ENCODE data around the gene METTL13. TPM values are rescaled to one million over a fixed set of nuclear protein-coding genes. Genes with fewer than 3 reads are reported as not detected.

Gene METTL13
- total RNA-seq, 4 donors from 2014 or later = 14.0 to 20.8 (median 18.3) TPM

DNA sequence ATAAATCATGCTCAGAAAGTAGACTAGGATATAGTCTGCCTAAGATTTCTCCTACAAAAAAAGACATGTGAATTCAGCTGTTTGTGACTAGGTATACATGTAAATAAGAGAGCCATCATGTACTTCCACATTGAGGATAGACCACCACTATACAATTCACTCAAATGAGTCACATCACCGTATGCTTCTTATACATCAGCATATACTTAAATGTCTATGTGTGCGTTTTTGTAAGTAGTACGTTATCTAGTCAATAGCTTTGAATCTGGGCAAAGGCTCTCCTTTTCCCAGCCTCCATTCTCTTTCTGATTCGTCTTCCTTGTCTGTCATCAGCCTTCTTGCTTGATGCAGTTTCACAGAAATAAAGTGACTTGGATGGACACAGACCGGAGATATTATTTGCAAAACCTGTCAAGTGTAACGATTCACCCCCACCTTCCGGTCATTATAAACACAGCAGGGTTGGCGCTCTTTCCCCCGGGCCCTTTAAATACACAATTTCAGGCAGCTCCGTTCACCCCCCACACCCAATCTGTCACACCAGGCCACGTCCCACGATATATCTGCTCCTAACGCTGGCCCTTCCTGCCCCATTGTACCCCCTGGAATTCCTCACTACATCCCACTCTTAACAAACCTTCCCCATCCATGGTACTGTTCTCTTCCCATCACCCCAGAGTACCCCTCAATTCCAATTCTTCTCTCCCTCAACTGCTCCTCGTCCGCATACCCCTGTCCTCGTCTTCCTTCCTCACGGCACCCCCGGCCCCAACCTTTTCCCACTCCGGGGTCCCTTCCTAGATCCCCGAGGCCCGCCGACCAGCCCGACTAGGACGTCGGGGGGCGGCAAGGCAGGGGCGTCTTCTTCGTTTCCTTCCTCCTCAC, 40.2 kb upstream of the METTL13 start:
- WGBS, 2 donors = 1 to 2% methylated on average over 28 of the region's 28 CpGs
- intact Hi-C loops (cut with DNase I) = loop anchor here (5.0 kb wide), 1 partner anchor 41 kb away; the partner anchor contains the start of gene METTL13
- no peak for TF ChIP-seq POLR2A (IDR thresholded peaks at IDR 0.05)
- TF ChIP-seq, protein P1, sequence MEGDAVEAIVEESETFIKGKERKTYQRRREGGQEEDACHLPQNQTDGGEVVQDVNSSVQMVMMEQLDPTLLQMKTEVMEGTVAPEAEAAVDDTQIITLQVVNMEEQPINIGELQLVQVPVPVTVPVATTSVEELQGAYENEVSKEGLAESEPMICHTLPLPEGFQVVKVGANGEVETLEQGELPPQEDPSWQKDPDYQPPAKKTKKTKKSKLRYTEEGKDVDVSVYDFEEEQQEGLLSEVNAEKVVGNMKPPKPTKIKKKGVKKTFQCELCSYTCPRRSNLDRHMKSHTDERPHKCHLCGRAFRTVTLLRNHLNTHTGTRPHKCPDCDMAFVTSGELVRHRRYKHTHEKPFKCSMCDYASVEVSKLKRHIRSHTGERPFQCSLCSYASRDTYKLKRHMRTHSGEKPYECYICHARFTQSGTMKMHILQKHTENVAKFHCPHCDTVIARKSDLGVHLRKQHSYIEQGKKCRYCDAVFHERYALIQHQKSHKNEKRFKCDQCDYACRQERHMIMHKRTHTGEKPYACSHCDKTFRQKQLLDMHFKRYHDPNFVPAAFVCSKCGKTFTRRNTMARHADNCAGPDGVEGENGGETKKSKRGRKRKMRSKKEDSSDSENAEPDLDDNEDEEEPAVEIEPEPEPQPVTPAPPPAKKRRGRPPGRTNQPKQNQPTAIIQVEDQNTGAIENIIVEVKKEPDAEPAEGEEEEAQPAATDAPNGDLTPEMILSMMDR (IDR thresholded peaks at IDR 0.05) = no peak
- Histone ChIP-seq H3K27me3 (no peaks in the 10 kb centered on the region), H3K9me3 (no peaks in the 10 kb centered on the region), H3K36me3 (peaks cover 0 to 21% (median 8%) of the 10 kb centered on the region in 3 donors), H3K4me3 (peak overlapping the region; percentile 82 to 99 (median 86)), H3K4me1 (peaks cover 15 to 40% (median 27%) of the 10 kb centered on the region in 3 donors), H3K27ac (peak overlapping the region; percentile 92 to 99 (median 98))
- DNase-seq = no peak

- peak; percentile 72 for DNase-seq
- Histone ChIP-seq H3K4me3 (peak within 1 kb of the TSS; percentile 82 to 99 (median 86)), H3K9me3 (no peaks in the 10 kb centered on the region), H3K4me1 (peaks cover 15 to 40% (median 27%) of the 10 kb centered on the region in 3 donors), H3K36me3 (peaks cover 0 to 13% (median 2%) of the 10 kb centered on the region in 3 donors), H3K27me3 (no peaks in the 10 kb centered on the region), H3K27ac (peak within 1 kb of the TSS; percentile 92 to 99 (median 98))
- TF ChIP-seq, protein P1 (IDR thresholded peaks at IDR 0.05) = peak in 1 of 6 experiments; percentile 7
- TF ChIP-seq POLR2A (IDR thresholded peaks at IDR 0.05) = peak in 3 of 4 donors; percentile 74 to 93 (median 82)
- intact Hi-C loops (cut with DNase I) = loop anchor here (5.0 kb wide), 1 partner anchor 40 kb away; the partner anchor contains the start of gene METTL13
- WGBS, 2 donors = 1% methylated on average over 7 to 29 of the region's 57 CpGs
These were observed 39.4 kb upstream of the METTL13 start, which contains the start of gene VAMP4 for GRCh38 chr1:171741872-171742576. TSS of gene VAMP4 (minus strand) at chr1:171742065. CDS start at chr1:171738414, 3,651 bp downstream.

DNA sequence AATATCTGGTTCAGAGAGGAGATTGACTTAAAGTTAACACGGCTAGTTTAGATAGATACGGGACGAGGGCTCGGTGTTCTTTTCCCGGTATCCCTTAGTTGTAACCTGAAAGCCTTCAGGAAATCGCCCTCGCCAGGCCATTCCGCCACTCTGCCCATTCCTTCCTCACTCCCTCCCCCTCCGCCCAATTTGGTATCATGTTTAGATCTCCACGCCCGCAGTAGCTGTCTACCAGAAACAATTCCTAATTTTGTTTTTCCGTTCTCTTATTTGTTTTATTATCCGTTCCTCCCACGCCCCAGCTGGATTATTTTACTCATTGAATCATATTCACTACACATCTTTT, 38.9 kb upstream of the METTL13 start:
- no peaks in the 10 kb centered on the region for H3K9me3 ChIP-seq
- no peak for TF ChIP-seq POLR2A (IDR thresholded peaks at IDR 0.05)
- TF ChIP-seq, protein P1 (IDR thresholded peaks at IDR 0.05) = no peak
- peaks cover 0 to 8% (median 0%) of the 10 kb centered on the region in 3 donors for H3K36me3 ChIP-seq
- intact Hi-C loops (cut with DNase I) = loop anchor here (5.0 kb wide), 1 partner anchor 40 kb away; the partner anchor contains the start of gene METTL13
- H3K4me1 ChIP-seq = peaks cover 15 to 40% (median 27%) of the 10 kb centered on the region in 3 donors
- H3K27me3 ChIP-seq = no peaks in the 10 kb centered on the region
- peak overlapping the region; percentile 92 to 99 (median 98) for H3K27ac ChIP-seq
- WGBS, 2 donors = 0 to 2% methylated on average over 14 of the region's 14 CpGs
- DNase-seq = no peak
- peak overlapping the region; percentile 82 to 99 (median 86) for H3K4me3 ChIP-seq

GRCh38 chr1:171743081-171743870, 38.2 kb upstream of the METTL13 start:
- peaks cover 15 to 40% (median 27%) of the 10 kb centered on the region in 3 donors for H3K4me1 ChIP-seq
- intact Hi-C loops (cut with DNase I) = loop anchor here (5.0 kb wide), 1 partner anchor 39 kb away; the partner anchor contains the start of gene METTL13
- no peaks in the 10 kb centered on the region for H3K27me3 ChIP-seq
- H3K4me3 ChIP-seq = peak overlapping the region; percentile 82 to 99 (median 86)
- peak overlapping the region; percentile 92 to 99 (median 98) for H3K27ac ChIP-seq
- no peaks in the 10 kb centered on the region for H3K9me3 ChIP-seq
- WGBS, 2 donors = 12 to 15% methylated on average over 8 of the region's 8 CpGs
- no peak for DNase-seq
- H3K36me3 ChIP-seq = peaks cover 0 to under 1% (median 0%) of the 10 kb centered on the region in 3 donors
- TF ChIP-seq POLR2A (IDR thresholded peaks at IDR 0.05) = peak in 1 of 4 donors; percentile 22
- TF ChIP-seq, protein P1 (IDR thresholded peaks at IDR 0.05) = peak in 2 of 6 experiments; percentile 6 to 23
